NB4 (cell line): ENCODE data around the gene RPS28.

ENCODE experiments used
- MYC ChIP-seq: IDR thresholded peaks from 2 replicates; pipeline ENCODE4 v1.6.1; 2011; ENCODE audit warnings: low read depth, low read length
- POLR2A ChIP-seq: IDR thresholded peaks from 2 replicates; pipeline ENCODE4 v1.6.1; 2011; ENCODE audit warnings: mild to moderate bottlenecking; ENCODE audit not compliant: insufficient read length; ENCODE audit errors: extremely low read depth
- TF ChIP-seq, protein P1 (sequence below): IDR thresholded peaks from one replicate; pipeline ENCODE4 v1.5.1; 2012; ENCODE audit warnings: low read depth, low read length

DNA sequence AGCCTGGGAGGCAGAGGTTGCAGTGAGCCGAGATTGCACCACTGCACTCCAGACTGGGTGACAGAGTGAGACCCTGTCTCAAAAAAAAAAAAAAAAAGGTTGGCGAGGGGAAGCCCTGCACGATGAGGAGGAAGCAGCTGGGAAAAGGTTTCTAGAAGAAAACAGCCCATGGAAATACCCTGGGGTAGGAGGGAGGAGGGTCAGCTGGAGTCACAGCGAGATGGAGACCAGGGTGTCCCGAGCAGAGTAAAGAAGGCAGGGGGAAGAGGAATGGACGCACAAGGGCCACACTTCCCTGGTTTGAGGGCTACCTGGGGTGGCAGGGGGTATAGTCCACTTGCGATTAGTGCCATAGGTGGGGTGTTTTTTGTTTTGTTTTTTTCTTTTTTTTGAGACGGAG is 15.4 kb downstream of the RPS28 start:
- no peak for TF ChIP-seq POLR2A
- TF ChIP-seq, protein P1, sequence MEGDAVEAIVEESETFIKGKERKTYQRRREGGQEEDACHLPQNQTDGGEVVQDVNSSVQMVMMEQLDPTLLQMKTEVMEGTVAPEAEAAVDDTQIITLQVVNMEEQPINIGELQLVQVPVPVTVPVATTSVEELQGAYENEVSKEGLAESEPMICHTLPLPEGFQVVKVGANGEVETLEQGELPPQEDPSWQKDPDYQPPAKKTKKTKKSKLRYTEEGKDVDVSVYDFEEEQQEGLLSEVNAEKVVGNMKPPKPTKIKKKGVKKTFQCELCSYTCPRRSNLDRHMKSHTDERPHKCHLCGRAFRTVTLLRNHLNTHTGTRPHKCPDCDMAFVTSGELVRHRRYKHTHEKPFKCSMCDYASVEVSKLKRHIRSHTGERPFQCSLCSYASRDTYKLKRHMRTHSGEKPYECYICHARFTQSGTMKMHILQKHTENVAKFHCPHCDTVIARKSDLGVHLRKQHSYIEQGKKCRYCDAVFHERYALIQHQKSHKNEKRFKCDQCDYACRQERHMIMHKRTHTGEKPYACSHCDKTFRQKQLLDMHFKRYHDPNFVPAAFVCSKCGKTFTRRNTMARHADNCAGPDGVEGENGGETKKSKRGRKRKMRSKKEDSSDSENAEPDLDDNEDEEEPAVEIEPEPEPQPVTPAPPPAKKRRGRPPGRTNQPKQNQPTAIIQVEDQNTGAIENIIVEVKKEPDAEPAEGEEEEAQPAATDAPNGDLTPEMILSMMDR, result no peak
- TF ChIP-seq MYC, result no peak
